GM21786 (cell line): ENCODE data around the gene CAMTA1.

ENCODE experiments used
- ATAC-seq: cut with Tn5 transposase; IDR thresholded peaks from one replicate; pipeline ENCODE4 v1.9.1; 2021; ENCODE audit not compliant: unreplicated experiment

The CAMTA1 gene

DNA sequence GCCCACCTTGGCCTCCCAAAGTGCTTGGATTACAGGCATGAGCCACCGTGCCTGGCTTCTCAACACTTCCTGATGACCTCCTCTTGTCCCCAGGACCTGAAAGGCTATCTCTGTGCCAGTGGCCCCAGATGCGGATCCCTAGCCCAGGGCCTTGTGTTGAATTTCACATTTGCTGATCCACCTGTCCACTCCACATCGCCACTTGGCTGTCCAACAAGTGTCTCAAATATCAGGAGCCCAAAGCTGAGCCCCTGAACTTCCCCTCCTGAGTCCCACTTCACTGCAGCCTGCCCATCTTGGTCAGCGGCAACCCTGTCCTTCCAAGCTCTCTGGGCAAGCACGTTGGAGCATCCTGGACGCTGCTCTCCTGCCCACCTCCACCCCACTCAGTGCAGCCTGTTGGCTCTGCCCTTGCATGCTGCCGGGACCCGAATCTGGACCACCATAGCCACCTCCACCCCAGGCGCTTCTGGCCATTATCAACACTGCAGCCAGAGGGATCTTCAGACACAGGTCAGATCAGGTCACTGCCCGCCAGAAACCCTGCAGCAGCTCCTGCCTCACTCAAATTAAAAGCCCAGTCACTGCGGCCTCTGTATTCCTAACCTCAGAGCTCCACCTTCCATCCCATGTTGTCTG is 633.3 kb downstream of the CAMTA1 start:
- no peak for ATAC-seq

DNA sequence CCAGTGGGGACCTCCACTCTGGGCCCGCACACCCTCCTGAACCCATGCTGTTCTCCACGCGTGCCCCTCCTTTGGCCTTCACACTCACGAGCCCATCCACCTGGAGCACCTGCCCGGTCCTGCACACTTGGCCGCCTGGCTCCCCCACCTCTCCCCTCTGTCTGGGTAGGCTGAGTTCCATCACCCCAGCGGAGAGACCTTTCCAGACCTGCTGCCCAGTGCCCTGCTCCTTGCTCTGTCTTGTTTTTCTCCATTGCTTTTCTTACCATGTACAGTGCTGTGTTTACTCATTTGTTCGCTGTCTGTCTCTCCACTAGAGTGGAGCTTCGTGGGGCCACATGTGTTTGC is 634.8 kb downstream of the CAMTA1 start:
- no peak for ATAC-seq

GRCh38 chr1:7420470-7421100 is 635.3 kb downstream of the CAMTA1 start:
- no peak for ATAC-seq

DNA sequence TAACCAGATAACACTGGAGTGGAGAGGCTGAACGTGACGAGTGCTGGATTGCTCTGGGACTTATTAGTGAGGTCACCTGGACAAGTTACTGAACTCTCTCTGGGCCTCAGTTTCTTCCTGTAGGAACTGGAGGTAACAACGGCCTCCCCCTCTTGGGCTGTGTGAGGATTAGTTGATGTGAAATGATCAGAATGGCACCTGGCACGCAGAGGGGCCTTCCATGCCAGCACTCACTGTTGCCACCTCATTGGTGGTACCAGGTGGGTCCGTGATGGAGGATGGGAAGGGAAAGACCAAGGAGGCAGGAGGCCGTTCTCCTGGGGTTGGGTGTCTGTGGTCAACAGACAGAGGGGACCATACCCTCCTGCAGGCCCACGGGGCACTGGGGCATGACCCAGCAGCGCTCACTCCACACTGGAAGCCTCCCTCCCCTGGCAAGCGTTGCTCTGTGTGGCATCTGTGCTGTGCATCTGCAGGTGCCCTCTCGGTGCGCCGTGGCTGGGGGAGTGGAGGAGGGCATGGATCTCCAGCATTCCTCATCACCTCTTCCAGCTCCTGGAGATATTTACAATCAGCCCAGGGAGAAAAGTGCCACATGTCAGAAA is 636.3 kb downstream of the CAMTA1 start:
- ATAC-seq: no peak

DNA sequence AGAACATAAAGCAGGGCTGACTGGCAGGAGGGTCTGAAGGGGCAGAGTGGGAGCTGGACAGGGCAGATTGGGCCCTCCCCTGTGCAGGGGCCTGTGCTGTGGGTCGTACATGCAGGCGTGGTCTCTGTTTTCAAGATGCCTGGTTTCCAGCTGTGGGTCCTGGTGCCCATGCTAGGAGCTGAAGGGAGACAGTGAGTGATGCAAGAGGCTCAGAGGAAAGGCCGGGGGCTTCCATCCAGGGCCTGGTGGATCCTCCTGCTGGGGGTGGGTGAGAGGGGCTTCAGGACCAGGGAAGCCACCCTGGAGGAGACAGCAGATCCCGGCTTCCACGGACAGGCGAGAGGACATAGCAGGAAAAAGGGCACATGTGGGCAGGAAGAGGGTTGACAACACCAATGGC is 636.8 kb downstream of the CAMTA1 start:
- no peak for ATAC-seq

- ATAC-seq: no peak
Observed at GRCh38 chr1:7422561-7422960, 637.3 kb downstream of the CAMTA1 start.

DNA sequence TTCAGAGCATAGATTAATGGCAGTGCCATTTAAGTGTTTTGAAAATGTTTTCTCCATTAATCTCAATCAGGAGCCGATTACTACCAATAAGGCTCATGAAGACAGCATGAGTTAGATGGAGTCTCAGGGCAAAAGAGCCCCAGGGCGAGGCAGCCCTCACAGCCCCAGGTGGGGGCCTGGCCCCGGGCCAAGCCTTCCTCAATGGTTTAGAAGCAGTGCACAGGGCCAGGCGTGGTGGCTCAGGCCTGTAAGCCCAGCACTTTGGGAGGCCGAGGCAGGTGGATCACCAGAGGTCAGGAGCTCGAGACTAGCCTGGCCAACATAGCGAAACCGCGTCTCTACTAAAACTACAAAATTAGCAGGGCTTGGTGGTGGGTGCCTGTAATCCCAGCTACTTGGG is 637.7 kb downstream of the CAMTA1 start:
- no peak for ATAC-seq

GRCh38 chr1:7424352-7424890 is 639.2 kb downstream of the CAMTA1 start:
- ATAC-seq: no peak

- ATAC-seq: no peak
Observed at GRCh38 chr1:7425229-7425628, 640.0 kb downstream of the CAMTA1 start.

- ATAC-seq: no peak
Observed at GRCh38 chr1:7425771-7426170, 640.5 kb downstream of the CAMTA1 start.

DNA sequence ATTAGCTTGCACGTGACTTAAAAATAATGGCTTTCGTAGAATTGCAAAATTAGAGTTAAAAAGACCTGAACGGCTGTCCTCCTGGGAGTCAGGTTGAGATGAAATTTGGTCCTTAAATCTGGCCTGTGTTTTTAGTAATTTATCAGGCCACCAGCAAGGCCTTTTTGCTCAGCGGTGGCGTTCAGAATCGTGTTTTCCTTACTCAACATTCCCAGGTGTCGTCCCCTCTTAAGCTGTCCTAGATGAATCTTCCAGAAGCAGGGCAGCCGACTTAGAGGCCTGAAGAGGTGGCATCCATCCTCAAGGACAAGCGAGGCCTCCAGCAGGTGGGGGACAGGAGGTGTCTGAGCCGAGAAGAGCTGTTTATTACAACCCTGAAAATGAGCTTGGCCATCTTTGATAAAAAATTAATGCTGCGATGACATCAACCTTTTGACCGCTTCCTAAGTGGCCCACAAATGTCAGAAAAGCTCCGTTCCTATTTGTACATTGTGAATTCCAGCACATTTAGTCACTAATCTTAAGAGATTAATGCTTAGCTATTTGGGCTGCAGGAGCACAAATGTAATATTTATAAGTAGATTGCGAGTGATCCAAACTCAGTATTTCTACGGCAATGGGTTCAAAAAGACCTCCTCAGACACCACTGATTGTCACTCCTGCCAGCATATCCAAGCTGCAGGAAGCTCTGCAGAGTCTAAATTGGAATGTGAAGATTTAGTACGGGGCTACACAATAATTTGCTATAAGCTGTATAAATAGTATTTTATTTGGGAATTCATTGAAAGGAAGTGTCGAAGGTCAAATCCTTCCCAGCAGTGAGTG is 641.7 kb downstream of the CAMTA1 start:
- no peak for ATAC-seq

DNA sequence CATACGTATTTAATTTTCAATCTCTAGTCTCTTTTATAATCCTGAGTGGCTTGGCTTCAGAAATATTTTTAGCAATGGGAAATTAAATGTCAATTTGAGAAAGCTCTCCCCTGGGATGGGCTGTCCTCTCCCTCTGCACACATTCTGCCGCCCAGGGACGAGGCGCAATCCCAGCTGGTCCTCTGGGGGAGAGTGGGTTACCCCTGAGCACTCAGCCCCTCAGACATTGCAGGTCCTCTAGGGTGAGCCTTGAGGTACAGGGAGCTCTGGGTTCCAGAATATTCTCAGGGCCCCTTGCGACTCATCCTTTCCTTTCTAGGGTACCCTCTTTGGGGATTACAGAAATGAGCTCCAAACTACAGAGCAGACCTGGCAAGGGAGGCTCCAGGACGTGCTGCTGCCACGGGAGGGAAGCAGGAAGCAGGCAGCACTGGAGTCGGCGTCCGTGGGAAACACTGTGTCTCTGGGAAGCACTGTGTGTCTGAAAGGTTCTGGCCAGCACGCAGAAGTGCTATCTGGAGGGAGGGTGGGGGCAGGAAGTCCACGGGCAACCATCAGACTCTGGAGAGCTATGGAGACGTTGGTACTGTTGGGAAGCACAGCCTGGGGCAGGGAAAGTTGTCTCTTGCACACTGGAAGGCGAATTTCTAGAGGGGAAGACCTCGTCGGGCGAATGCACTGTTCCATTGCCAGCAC is 642.5 kb downstream of the CAMTA1 start:
- no peak for ATAC-seq

DNA sequence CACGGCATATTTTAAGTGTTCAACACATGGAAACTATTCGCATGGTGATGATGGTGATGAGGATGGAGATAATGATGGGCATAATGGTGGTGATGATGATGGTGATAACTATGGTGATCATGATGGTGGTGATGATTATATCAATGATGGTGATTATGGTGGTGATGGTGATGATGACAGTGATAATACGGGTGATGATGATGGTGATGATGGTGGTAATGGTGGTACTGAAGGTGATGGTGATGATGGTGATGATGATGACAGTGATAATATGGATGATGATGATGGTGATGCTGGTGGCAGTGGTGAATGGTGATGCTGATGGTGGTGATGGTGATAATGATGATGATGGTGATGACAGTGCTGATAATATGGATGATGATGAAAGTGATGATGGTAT is 644.0 kb downstream of the CAMTA1 start:
- ATAC-seq: no peak

DNA sequence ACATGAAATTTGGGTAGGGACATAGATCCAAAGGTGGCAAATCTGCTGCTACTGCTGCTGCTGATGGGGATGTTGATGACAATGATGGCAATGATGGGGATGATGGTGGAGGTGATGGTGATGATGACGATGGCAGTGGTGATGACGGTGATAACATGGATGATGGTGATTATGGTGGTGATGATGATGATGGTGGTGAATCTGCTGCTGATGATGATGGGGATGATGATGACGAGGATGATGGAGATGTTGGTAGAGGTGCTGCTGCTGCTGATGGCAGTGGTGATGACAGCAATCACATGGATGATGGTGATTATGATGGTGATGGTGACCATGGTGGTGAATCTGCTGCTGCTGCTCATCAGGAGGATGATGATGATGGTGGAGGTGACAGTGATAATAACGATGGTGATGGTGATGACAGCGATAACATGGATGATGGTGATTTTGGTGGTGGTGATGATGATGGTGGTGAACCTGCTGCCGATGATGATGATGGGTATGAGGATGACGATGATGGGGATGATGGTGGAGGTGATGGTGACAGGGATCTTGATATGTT is 644.9 kb downstream of the CAMTA1 start:
- ATAC-seq: no peak

- no peak for ATAC-seq
Observed at GRCh38 chr1:7430691-7431090, 645.4 kb downstream of the CAMTA1 start.

DNA sequence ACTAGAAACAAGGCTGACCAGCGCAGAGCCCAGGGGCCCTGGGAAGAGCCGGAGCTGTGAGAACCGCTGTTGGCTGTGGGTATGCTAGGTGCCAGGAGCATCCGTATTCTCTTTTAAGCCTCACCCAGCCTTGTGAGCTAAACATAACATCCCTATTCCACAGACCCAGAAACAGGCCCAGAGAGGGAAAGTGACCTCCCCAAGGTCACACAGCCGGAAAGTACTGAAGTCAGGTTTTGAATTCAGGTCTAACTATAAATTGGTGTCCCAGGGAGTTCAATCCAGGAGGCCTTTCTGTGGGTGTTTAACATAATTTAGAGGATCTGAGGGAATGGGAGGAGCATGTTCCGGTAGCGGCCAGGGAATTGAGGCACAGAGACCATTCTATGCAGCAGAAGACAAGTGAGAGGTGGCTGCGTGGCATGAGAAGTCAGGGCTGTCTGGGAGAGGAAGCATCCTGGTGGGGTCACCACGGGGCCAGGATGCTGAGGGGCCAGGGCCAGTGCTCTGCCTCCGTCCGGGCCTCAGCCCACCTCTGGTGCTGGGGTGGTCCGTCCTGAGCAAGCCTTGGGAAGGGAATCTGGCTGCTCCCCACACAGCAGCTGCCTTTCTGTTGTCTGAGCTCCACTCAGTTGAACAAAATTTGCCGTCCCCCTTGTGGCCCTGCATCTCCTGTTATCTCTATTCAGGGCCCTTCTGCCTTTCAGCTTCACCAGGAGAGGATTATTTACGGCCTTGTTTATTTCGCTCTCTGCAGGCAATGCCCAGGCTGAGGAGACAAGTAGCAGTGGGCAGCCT is 647.0 kb downstream of the CAMTA1 start:
- ATAC-seq: no peak

- no peak for ATAC-seq
Observed at GRCh38 chr1:7432900-7433380, 647.7 kb downstream of the CAMTA1 start.

- no peak for ATAC-seq
Observed at GRCh38 chr1:7434566-7434965, 649.3 kb downstream of the CAMTA1 start.

DNA sequence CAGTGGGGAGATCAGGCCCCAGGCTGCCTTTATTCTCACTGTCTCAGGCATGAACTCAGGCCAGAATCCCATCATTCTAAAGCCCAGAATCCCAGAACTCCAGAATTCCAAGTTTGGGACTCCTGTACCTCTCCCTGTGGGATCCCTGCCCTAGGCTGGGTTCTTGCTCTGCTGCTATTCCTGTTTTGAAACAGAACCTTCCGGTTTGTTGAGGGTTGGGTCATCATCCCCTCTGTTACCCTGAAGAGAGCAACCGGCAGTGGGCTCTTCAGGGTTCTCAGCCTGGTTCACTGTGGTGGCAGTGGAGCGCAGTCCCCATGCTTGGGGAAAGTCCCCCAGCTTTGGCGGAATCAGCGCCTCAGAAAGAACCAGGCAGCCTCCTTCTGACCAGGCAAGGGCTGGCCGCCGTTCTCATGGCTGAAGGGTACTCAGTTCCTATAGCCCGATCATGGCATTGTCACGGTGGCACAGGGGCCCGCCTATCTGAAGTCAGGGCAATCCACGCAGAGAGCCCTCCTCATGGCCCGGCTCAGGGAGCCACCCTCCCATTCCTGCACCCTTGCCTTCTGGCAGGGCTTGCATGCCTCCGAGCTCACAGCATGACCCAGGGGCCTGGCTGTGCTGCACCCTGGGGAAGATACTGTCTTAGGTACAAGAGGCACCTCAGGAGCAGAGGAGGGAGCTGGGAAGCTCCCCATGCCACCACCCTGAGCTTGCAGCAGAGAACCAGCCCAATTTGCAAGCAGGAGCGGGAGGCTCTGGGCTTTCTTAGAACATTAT is 650.2 kb downstream of the CAMTA1 start:
- no peak for ATAC-seq
